ENCODE data around the gene ZNF586.
"Not testable (repeated sequence)": the region's sequence is repeated elsewhere in the genome, so short reads cannot be mapped to it uniquely, and the experiment has no call there.

ZNF586 gene

DNA sequence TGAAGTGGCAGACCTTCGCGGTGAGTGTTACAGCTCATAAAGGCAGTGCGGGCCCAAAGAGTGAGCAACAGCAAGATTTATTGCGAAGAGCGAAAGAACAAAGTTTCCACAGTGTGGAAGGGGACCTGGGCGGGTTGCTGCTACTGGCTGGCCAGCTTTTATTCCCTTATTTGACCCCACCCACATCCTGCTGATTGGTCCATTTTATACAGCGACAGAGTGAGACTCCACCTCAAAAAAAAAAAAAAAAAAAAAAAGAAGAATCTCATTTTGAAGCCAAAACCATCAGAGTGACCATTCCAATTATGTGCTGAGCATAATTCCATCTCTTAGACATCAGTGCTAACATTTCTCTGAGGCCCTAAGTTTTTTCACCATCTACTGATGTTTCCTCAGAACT, 47.2 kb downstream of the ZNF586 start:
- Histone ChIP-seq H3K9ac (ENCODE audit: low read depth, low read length) (no peak overlapping the region), H3K4me3 (ENCODE audit: low read length) (no peak overlapping the region), H3K27me3 (ENCODE audit: insufficient read depth, low read length) (no peaks in the 10 kb centered on the region), H3K9me3 (ENCODE audit: insufficient read depth, low read depth, low read length) (no peaks in the 10 kb centered on the region), H3K27ac (ENCODE audit: low read length) (no peak overlapping the region), H3K36me3 (ENCODE audit: insufficient read depth, low read depth, low read length) (peaks cover 25% of the 10 kb centered on the region), H3K4me1 (ENCODE audit: insufficient read depth, low read length) (peaks cover 9% of the 10 kb centered on the region; the same call in 1 of the 2 replicates)

DNA sequence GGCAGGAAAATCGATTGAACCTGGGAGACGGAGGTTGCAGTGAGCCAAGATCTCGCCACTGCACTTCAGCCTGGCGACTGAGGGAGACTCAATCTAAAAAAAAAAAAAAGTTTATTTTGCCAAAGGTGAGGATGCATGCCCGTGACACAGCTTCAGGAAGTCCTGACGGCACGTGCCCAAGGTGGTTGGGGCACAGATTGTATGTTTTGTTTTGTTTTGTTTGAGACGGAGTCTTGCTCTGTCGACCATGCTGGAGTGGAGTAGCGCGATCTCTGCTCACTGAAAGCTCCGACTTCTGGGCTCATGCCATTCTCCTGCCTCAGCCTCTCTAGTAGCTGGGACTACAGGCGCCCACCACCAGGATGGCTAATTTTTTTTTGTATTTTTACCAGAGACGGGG, 48.5 kb downstream of the ZNF586 start:
- no peaks in the 10 kb centered on the region for H3K9me3 ChIP-seq (ENCODE audit: insufficient read depth, low read depth, low read length)
- H3K27ac ChIP-seq (ENCODE audit: low read length) = no peak overlapping the region
- H3K36me3 ChIP-seq (ENCODE audit: insufficient read depth, low read depth, low read length) = peaks cover 26% of the 10 kb centered on the region
- H3K27me3 ChIP-seq (ENCODE audit: insufficient read depth, low read length) = no peaks in the 10 kb centered on the region
- H3K4me1 ChIP-seq (ENCODE audit: insufficient read depth, low read length) = peaks cover 9% of the 10 kb centered on the region
- no peak overlapping the region for H3K4me3 ChIP-seq (ENCODE audit: low read length)
- no peak overlapping the region for H3K9ac ChIP-seq (ENCODE audit: low read depth, low read length)

DNA sequence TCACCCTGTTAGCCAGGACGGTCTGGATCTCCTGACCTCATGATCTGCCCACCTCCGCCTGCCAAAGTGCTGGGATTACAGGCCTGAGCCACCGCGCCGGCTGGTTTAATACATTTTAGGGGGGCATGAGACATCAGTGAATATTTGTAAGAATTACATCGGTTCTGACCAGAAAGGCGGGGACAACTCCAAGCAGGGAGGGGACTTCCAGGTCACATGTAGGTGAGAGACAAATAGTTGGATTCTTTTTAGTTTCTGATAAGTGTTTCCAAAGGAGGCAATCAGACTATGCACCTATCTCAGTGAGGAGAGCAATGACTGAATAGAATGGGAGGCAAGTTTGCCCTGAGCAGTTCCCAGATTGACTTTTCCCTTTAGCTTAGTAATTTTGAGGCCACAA, 48.9 kb downstream of the ZNF586 start:
- Histone ChIP-seq H3K27me3 (ENCODE audit: insufficient read depth, low read length) (no peaks in the 10 kb centered on the region), H3K9me3 (ENCODE audit: insufficient read depth, low read depth, low read length) (no peaks in the 10 kb centered on the region), H3K4me1 (ENCODE audit: insufficient read depth, low read length) (peaks cover 9% of the 10 kb centered on the region), H3K27ac (ENCODE audit: low read length) (no peak overlapping the region), H3K4me3 (ENCODE audit: low read length) (peak overlapping the region; percentile 95; the same call in 1 of the 2 replicates), H3K36me3 (ENCODE audit: insufficient read depth, low read depth, low read length) (peaks cover 29% of the 10 kb centered on the region), H3K9ac (ENCODE audit: low read depth, low read length) (peak overlapping the region; percentile 96; the same call in 1 of the 2 replicates)

DNA sequence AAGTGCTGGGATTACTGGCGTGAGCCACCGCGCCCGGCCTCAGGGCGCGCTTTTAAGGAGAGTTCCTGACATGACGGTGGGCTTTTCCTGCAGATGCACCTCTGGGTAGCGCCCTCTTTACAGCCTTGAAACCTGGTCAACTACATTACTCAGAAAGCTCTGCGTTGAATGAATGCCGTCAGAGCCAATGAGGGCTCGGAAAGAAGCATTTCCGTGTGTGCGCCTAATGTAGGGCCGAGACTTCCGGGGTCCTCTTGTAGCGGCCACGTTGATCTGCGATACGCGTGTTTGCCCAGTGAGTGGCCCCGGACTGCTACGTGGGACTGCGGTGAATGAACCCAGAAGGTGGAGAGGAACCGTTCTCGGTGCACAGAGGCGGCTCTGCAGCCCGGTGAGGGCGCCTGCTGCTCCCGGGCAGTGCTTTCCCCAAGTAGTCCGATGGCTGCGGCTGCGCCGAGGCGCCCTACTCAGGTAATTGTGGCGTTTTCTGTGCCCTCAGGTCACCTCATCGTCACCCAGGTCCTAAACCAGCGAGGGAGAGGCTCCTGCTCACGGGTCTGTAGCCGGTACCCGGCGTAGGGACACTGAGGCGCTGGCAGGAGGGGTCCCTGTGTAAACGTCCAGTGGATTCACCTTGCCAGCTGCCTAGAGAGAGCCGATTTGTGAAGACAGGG, 50.1 kb downstream of the ZNF586 start:
- Histone ChIP-seq H3K9me3 (ENCODE audit: insufficient read depth, low read depth, low read length) (no peaks in the 10 kb centered on the region), H3K27me3 (ENCODE audit: insufficient read depth, low read length) (no peaks in the 10 kb centered on the region), H3K36me3 (ENCODE audit: insufficient read depth, low read depth, low read length) (peaks cover 28% of the 10 kb centered on the region), H3K4me3 (ENCODE audit: low read length) (peak overlapping the region; percentile 95), H3K9ac (ENCODE audit: low read depth, low read length) (peak overlapping the region; percentile 96), H3K27ac (ENCODE audit: low read length) (peak overlapping the region; percentile 44), H3K4me1 (ENCODE audit: insufficient read depth, low read length) (peaks cover 9% of the 10 kb centered on the region)

DNA sequence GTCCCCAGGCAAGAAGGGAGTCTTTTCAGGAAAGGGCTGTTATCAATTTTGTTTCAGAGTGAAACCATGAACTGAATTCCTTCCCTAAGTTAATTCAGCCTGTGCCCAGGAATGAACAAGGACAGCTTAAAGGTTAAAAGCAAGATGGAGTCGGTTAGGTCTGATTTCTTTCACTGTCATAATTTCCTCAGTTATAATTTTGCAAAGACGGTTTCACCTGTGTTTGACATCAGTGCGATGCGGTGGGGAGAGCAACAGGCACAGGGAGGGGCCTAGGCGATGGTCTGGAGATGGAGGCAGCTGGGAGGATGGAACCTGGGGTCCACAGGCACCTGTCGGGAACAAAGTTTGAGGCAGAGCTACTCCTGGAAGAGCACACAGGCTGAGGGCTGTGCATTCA, 51.1 kb downstream of the ZNF586 start:
- H3K4me3 ChIP-seq (ENCODE audit: low read length) = peak overlapping the region; percentile 95
- no peak overlapping the region for H3K27ac ChIP-seq (ENCODE audit: low read length)
- peak overlapping the region; percentile 96; the same call in 1 of the 2 replicates for H3K9ac ChIP-seq (ENCODE audit: low read depth, low read length)
- no peaks in the 10 kb centered on the region for H3K27me3 ChIP-seq (ENCODE audit: insufficient read depth, low read length)
- peaks cover 30% of the 10 kb centered on the region for H3K36me3 ChIP-seq (ENCODE audit: insufficient read depth, low read depth, low read length)
- H3K4me1 ChIP-seq (ENCODE audit: insufficient read depth, low read length) = peaks cover 9% of the 10 kb centered on the region
- H3K9me3 ChIP-seq (ENCODE audit: insufficient read depth, low read depth, low read length) = no peaks in the 10 kb centered on the region

DNA sequence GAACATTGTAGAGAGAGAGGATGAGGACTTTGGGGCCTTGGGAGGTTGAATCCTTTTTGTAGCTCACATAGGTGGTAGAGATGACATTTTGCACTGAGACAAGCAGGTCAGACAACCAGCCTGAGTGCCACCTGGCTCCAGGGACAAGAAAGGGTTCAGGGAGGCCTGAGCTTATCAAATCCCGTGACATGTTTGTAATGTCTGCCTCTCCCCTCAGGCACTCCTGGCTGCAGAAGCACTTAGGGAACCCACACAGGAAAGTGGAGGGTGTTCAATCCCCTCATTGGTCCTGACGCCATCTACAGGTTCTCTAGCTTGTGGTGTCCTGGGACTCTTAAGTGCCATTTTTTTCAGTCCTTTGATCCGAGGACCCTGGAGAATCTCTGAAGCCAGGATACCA, 51.6 kb downstream of the ZNF586 start:
- Histone ChIP-seq H3K9ac (ENCODE audit: low read depth, low read length) (peak overlapping the region; percentile 96; the same call in 1 of the 2 replicates), H3K4me3 (ENCODE audit: low read length) (peak overlapping the region; percentile 95), H3K36me3 (ENCODE audit: insufficient read depth, low read depth, low read length) (peaks cover 30% of the 10 kb centered on the region)
- H3K9me3 ChIP-seq (ENCODE audit: insufficient read depth, low read depth, low read length); H3K27me3 ChIP-seq (ENCODE audit: insufficient read depth, low read length); H3K4me1 ChIP-seq (ENCODE audit: insufficient read depth, low read length); H3K27ac ChIP-seq (ENCODE audit: low read length): not testable (repeated sequence)

DNA sequence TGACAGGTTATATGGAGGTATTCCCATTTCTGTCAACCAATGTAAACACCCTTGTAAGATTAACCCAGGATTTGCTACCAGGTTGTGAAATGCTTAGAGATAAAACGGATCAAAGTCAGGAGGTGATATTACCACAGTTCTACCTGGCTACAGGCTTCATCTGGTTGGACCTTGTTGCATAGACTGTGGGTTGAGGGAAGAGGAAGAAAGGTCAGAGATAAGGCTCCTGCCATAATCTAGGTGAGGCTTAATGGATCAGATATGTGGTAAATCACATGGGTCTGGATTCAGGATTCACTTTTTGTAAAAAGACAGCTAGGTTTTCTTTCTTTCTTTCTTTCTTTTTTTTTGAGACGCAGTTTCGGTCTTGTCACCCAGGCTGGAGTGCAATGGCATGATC, 52.0 kb downstream of the ZNF586 start:
- peaks cover 30% of the 10 kb centered on the region for H3K36me3 ChIP-seq (ENCODE audit: insufficient read depth, low read depth, low read length)
- not testable (repeated sequence) for H3K9ac ChIP-seq (ENCODE audit: low read depth, low read length); H3K9me3 ChIP-seq (ENCODE audit: insufficient read depth, low read depth, low read length); H3K4me1 ChIP-seq (ENCODE audit: insufficient read depth, low read length); H3K27ac ChIP-seq (ENCODE audit: low read length); H3K4me3 ChIP-seq (ENCODE audit: low read length); H3K27me3 ChIP-seq (ENCODE audit: insufficient read depth, low read length)

DNA sequence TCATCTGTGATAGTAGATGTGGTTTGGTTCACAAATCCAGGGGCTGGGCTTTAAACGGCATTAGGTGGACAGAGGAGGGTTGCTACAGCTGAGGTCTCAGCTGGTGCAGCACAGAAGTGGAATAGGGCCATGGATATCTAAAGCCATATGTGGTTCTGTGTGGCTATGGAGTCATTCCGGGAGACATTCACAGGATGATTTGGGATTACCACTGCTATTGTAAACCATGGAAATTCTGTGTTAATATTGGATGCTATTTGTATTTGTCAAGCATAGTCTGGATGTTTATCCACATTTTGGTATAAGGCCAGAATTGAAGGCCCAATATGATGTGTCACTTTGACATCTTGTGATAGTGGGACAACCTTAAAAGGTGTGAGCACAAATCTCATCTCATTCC, 53.7 kb downstream of the ZNF586 start:
- peaks cover 35% of the 10 kb centered on the region for H3K36me3 ChIP-seq (ENCODE audit: insufficient read depth, low read depth, low read length)
- H3K4me3 ChIP-seq (ENCODE audit: low read length); H3K4me1 ChIP-seq (ENCODE audit: insufficient read depth, low read length); H3K9me3 ChIP-seq (ENCODE audit: insufficient read depth, low read depth, low read length); H3K9ac ChIP-seq (ENCODE audit: low read depth, low read length); H3K27ac ChIP-seq (ENCODE audit: low read length); H3K27me3 ChIP-seq (ENCODE audit: insufficient read depth, low read length): not testable (repeated sequence)

DNA sequence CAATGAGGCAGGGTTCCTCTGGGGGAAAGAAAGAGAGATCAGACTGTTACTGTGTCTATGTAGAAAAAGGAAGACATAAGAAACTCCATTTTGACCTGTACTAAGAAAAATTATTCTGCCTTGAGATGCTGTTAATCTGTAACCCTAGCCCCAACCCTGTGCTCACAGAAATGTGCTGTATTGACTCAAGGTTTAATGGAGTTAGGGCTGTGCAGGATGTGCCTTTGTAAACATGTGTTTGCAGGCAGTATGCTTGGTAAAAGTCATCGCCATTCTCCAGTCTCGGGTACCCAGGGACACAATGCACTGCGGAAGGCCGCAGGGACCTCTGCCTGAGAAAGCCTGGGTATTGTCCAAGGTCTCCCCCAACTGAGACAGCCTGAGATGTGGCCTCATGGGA, 54.1 kb downstream of the ZNF586 start:
- H3K9ac ChIP-seq (ENCODE audit: low read depth, low read length); H3K27ac ChIP-seq (ENCODE audit: low read length); H3K9me3 ChIP-seq (ENCODE audit: insufficient read depth, low read depth, low read length); H3K27me3 ChIP-seq (ENCODE audit: insufficient read depth, low read length); H3K4me1 ChIP-seq (ENCODE audit: insufficient read depth, low read length); H3K4me3 ChIP-seq (ENCODE audit: low read length): not testable (repeated sequence)
- H3K36me3 ChIP-seq (ENCODE audit: insufficient read depth, low read depth, low read length) = peaks cover 35% of the 10 kb centered on the region

DNA sequence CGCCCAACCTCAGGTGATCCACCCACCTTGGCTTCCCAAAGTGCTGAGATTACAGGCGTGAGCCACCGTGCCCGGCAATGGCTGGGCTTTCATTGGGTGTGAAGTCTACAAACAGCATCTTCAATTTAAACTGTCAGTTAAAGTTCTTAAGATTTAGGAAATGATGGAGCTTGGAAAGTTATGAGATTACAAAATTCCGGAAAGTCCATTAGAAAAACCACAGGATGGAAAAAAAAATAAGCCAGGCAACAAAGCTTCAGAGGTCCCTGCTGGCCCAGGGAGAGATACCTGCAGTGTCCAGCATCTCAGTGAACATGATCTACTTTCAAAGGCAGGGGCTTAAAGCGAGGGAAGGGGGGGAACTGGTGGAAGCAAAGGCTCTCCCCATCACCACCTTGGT, 56.0 kb downstream of the ZNF586 start:
- no peak overlapping the region for H3K4me3 ChIP-seq (ENCODE audit: low read length)
- no peak overlapping the region for H3K9ac ChIP-seq (ENCODE audit: low read depth, low read length)
- peaks cover 3% of the 10 kb centered on the region; the same call in 1 of the 2 replicates for H3K4me1 ChIP-seq (ENCODE audit: insufficient read depth, low read length)
- H3K27me3 ChIP-seq (ENCODE audit: insufficient read depth, low read length) = no peaks in the 10 kb centered on the region
- no peak overlapping the region for H3K27ac ChIP-seq (ENCODE audit: low read length)
- H3K36me3 ChIP-seq (ENCODE audit: insufficient read depth, low read depth, low read length) = peaks cover 35% of the 10 kb centered on the region
- H3K9me3 ChIP-seq (ENCODE audit: insufficient read depth, low read depth, low read length) = no peaks in the 10 kb centered on the region

DNA sequence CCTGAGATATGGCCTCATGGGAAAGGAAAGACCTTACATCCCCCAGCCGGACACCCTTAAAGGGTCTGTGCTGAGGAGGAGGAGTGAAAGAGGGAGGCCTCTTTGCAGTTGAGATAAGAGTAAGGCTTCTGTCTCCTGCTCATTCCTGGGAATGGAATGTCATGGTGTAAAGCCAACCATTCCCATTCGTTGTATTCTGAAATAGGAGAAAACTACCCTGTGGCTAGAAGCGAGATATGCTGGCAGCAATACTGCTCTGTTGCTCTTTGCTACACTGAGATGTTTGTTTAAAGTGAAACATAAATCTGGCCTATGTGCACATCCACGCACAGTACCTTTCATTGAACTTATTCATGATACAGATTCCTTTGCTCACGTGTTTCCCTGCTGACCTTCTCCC, 59.8 kb downstream of the ZNF586 start:
- no peaks in the 10 kb centered on the region for H3K27me3 ChIP-seq (ENCODE audit: insufficient read depth, low read length)
- no peak overlapping the region for H3K9ac ChIP-seq (ENCODE audit: low read depth, low read length)
- H3K9me3 ChIP-seq (ENCODE audit: insufficient read depth, low read depth, low read length) = no peaks in the 10 kb centered on the region
- H3K4me1 ChIP-seq (ENCODE audit: insufficient read depth, low read length) = no peaks in the 10 kb centered on the region; the same call in 1 of the 2 replicates
- H3K36me3 ChIP-seq (ENCODE audit: insufficient read depth, low read depth, low read length) = peaks cover 15% of the 10 kb centered on the region
- H3K27ac ChIP-seq (ENCODE audit: low read length) = no peak overlapping the region
- H3K4me3 ChIP-seq (ENCODE audit: low read length) = no peak overlapping the region

DNA sequence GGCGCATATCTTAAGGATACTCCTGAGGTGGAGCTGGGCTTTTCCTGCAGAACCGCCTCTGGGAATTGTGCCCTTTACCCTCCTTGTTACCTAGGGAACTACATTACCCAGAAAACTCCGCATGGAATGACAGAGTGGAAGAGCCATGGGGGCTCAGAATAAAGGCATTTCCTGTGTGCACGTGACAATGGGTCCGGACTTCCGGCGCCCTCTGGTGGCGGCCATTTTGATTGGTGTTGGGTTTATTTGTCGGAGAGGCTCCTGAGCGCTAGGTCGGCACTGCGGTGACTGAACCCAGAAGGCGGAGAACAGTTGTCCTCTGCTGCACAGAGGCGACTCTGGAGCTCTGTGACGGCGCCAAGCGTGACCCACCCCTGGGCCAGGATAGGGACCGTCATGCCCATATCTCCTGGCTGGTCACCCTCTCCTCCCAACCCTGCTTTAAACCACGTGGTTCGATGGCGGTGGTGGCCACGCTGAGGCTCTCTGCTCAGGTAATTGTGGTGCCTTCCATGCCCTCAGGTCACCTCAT, 60.7 kb downstream of the ZNF586 start, which contains the start of gene ZNF587B:
ZNF587B (plus strand) TSS at position 229 of the 532 bp plus-strand sequence; CDS start at position 459, 230 bp downstream.
- Histone ChIP-seq H3K4me3 (ENCODE audit: low read length) (peak within 1 kb of the TSS; percentile 90), H3K4me1 (ENCODE audit: insufficient read depth, low read length) (no peaks in the 10 kb centered on the region; the same call in 1 of the 2 replicates), H3K9me3 (ENCODE audit: insufficient read depth, low read depth, low read length) (no peaks in the 10 kb centered on the region), H3K9ac (ENCODE audit: low read depth, low read length) (peak within 1 kb of the TSS; percentile 97), H3K27ac (ENCODE audit: low read length) (peak within 1 kb of the TSS; percentile 75), H3K27me3 (ENCODE audit: insufficient read depth, low read length) (no peaks in the 10 kb centered on the region), H3K36me3 (ENCODE audit: insufficient read depth, low read depth, low read length) (peaks cover 12% of the 10 kb centered on the region)

Data from iPS-20b (cell line).